ENCODE results near the gene HAUS3.
"Not testable (repeated sequence)": the region's sequence is repeated elsewhere in the genome, so short reads cannot be mapped to it uniquely, and the experiment has no call there.

Gene HAUS3

DNA sequence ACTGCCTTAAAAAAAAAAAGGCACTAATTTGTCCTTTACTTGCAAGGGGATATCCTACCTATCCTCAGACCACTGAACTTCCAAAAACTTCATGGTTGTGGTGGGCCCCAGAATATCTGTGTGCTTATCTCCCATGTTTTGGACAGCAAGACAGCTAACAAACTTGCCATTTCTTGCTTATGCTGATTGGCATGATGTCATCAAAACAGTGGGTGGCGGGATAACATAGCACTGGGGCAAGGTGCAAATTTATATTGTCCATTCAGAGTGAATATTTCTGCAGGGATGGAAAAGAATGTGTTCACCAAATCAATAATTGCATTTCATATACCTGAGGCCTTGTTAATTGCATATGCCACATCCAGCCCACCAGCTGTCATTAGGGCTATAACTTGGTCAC, 23.5 kb downstream of the HAUS3 start:
- DNase-seq = no peak

DNA sequence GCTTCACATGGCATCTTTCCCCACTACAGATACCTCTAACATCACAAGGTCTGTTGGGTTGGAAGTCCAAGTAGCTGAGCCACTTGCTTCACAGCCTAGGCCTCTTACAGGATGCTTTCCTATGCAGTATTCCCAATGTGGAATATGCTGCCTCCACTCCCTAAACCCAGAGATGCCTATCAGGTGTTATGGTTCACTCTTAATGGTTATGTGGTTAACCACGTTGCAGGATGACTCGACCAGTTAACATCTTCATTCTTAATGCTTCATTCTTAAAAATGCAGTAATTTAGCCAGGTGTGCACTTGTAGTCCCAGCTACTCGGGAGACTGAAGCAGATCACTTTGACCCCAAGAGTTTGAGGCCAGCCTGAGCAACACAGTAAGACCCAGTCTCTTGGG, 24.2 kb downstream of the HAUS3 start:
- DNase-seq = no peak

DNA sequence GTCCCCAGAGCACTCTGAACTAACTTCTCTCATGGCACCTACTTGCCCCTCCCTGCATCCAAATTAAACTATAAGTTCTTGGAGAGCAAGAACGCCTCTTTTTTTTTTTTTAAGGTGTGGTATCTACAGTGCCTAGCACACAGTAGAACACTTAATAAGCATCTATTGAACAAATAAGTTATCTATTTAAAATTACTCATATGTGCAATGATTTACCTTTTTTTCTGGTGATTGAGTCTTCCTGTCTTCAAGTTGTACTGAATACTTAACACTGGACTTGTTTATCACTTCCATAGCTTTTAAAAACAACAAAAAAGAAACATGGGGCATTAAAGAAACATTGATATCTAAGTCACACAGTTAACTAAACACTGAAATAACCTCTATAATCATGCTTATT, 29.1 kb downstream of the HAUS3 start:
- no peak for DNase-seq

DNA sequence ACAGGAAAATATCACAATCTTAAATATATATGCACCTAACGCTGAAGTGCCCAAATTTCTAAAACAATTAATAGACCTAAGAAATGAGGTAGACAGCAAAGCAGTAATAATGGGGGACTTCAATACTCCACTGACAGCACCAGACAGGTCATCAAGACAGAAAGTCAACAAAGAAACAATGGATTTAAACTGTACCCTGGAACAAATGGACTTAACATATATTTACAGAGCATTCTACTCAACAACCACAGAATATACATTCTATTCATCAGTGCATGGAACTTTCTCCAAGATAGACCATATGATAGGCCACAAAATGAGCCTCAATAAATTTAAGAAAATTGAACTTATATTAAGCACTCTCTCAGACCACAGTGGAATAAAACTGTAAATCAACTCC, 39.1 kb downstream of the HAUS3 start:
- not testable (repeated sequence) for DNase-seq

DNA sequence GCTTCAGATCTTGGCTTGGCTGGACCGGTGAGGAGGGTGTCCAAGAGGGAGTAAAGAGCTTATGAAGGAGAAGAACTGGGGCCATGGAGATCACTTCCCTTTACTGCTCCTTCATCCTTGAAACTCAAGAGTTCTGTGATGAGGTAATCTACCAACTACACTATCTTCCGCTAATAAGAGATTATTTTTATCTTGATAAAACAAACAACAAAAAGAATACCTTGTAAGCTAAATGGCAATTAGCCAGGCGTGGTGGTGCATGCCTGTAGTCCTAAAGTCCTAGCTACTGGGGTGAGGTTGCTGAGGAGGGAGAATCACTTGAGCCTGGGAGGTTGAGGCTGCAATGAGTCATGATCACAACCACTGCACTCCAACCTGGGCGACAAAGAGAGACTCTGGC, 47.4 kb downstream of the HAUS3 start:
- DNase-seq = no peak

DNA sequence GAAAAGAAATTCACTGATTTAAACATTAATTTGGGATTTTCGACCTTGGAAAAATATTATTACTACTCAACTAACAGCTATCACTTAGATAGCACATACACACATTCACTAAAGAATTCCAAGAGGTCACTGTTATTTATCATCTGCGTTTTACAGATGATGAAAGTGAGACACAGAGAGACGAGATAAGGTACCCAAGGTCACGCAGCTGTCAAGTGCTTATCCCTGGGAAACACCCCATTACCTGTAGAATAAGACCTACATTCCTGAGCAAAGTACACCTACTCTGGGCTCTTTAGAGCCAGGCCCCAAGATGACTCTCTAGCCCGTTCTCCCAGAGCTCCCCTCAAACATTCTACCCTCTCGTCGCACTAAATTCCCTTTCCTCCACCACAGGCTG, 48.6 kb downstream of the HAUS3 start:
- no peak for DNase-seq

DNA sequence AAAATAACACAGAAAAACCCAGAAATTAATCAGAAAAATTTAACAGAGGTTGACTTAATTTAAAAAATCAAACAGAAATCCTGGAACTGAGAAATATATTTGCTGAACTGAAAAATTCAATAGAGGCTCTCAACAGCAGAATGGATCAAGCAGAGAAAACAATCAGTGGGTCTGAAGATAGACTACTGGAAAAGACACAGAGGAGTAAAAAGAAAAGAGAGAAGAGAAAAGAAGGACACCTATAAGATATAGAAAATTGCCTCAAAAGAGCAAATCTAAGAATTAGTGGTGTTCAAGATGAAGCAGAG, 55.1 kb downstream of the HAUS3 start:
- no peak for DNase-seq

DNA sequence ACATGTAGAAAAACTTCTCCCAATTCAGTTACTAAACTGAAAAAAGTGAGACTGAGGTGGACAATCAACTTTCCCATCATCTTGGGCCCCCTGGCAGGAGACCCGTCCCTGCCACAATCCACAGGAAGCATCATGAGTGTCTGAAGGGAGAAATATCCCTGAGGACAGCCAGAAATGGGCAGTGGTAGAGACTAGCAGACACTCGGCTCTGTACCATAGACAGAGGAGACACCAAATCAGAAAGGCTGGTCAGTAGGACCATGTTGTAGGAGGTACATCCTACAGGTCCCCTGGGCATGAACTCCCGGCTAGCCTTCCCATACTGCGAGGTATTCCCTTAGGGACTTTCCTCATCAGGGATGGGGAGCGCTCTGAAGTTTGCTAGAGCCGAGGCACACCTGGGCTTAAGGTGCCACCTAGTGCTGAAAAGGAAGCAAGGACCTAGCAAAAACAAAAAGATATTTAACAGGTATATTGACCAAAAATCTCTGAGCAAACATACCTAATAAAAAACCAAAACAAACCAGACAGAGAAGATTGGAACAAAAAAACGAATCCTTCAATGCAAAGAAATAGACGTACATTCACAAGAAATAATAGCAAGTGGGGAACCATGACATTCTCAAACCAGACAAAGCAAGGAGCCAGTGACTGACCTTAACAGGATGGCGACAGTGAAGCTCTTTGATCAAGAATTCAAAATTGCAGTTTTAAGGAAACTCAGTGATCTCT, 55.6 kb downstream of the HAUS3 start:
- DNase-seq = no peak

DNA sequence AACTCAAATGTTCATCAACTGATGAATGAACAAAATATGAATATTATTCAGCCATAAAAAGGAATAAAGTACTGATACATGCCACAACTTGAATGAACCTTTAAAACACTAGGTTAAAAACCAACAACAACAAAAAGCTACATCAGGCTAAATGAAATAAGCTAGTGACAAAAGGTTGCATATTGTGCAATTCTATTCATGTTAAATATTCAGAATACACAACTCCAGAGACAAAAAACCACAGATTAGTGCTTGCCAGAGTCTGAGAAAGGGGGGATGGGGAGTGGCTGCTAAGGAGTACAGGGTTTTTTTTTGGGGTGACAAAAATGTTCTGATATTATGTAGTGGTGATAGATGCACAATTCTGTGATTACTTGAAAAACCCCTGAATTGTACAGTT, 58.5 kb downstream of the HAUS3 start:
- DNase-seq = no peak

DNA sequence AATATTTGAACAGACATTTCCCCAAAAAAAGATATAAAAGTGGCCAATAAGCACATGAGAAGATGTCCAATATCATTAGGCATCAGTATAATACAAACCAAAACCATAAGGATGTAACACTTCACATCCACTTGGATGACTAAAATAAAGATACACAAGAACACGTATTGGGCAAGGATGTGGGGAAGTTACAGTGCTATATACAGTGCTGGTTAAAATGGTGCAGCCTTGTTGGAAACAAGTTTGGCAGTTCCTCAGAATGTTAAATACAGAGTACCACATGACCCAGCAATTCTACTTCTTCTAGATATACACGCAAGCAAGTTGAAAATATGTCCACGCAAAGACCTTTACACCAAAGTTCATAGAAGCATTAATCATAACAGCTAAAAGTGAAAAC, 58.9 kb downstream of the HAUS3 start:
- no peak for DNase-seq

DNA sequence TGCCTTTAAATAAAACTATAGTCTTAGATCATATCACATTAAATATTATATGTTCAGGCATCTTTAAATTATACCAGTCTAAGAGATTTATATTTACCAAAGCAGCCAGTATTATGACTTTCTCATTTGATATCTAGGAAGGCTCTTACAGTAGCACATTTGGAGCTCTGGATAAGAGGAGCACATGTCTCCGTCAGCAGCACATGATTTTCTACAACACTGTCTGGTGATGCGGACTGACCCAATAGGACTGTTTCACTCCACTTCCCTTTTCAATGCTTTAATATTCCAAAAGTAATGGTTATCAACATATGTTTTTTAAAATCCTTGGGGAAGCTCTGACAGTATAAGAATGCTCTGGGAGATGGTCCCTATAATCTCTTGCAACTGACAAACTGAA, 61.5 kb downstream of the HAUS3 start:
- DNase-seq = no peak

DNA sequence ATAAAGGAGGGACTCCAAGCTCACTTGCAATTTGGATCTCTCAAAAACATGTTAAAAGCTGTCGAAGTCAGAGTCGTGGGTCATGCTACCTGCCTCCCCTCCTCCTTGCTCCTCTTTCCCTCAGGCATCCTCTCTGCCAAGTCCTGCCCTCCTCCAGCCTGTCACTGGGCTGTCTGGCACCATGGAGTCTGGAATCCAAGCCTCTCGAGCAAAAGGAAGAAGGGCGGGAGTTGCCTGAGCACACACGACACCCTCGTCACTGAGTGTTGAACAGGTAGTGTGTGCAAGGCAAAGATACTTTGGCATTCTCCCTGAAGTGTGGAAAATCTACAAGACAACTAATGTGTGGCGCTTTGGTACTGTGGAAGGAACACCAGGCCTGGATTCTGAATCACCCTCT, 62.2 kb downstream of the HAUS3 start:
- DNase-seq = no peak

DNA sequence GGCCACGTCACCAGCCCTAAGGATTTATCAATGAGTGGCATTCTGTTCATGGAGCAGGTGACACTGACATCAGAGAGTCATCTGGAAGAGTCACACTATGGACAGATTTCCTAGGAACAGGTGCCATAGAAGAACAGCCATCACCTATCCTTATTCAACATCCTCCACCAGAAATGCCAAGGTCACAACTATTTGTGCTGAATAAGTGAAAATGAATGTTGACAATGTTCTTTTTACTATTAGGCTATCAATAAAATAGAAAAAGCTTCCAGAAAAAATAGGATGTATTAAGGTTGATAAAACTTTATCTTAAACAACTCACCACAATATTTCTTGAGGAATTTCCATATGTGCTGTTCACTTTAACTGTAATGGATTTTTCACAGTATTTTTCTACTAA, 62.9 kb downstream of the HAUS3 start:
- DNase-seq = no peak
